Stimulated activated CD8-positive, alpha-beta memory T cell treated with anti-CD3 and anti-CD28 coated beads, Interleukin-7, amount 100 ng/mL, for 48 hours (primary cell): Measurements from ENCODE around the gene VSTM1.
"Not testable (repeated sequence)": the region's sequence is repeated elsewhere in the genome, so short reads cannot be mapped to it uniquely, and the experiment has no call there.

Experiments used
- DNase-seq, 2 donors: peaks; one replicate each; pipeline ENCODE4 v3.0.0-alpha.2; 2020; ENCODE audit warnings: low read depth in 1 of 2; ENCODE audit errors: extremely low read depth in 1 of 2

Gene VSTM1

GRCh38 chr19:54063350-54064116 lies at the start of gene VSTM1:
VSTM1 (minus strand) TSS chr19:54063897; CDS start chr19:54063777, 120 bp downstream.
- no peak for DNase-seq

GRCh38 chr19:54109651-54110050 lies 46.0 kb upstream of the VSTM1 start:
- no peak for DNase-seq

DNA sequence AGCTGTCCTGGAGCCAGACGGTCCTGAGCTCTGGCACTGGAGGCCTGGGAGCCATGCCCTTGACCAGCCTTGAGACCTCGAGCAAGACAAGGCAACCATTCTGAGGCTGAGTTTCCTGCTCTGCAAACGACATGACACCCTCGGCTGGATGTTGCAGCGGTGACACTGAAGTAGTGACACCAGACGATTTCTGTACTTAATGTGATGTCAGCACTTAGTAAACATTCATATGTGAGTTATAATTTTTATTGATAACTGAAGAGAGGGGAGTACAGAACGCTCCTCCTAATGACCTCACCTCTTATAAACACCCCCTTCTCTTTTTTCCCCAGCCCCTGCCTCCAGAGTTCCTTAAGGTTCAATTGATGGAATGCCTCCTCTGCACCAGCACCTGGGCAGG lies 44.8 kb upstream of the VSTM1 start:
- no peak for DNase-seq

- no peak for DNase-seq
Observed at GRCh38 chr19:54107876-54108490, 44.3 kb upstream of the VSTM1 start.

DNA sequence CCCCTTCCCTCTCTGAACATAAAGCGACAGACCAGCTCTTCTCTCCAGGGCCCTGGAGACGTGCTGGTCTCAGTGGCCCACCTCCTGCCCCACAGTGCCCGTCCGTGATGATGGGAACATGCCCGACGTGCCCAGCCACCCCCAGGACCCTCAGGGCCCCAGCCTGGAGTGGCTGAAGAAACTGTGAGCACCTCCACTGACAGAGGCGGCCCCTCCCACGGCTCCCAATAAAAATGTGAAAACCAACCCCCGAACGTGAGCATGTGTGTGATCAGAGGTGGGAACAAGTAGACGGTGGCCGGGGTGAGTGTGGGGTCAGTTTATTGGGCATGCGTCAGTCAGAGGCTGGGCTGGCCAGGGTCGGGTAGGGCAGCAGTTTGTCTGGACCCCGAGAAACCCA lies 43.0 kb upstream of the VSTM1 start:
- no peak for DNase-seq

DNA sequence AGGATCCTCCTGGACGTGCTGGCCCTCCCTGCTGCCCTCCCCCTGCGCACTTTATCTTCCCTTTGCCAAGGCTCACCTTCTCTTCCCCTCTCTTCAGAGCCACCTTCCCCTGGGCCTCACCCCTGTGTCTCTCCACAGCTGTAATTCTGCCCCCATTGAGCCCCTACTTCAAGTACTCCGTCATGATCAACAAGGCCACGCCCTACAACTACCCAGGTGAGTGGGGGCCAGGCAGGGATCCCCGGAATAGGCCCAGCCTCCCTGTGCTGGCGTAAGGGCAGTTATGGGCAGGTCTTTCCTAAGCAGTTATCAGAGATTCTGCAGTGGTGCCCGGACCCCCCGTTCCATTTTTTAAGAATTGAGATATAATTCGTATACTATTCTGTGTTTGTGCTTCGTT lies 42.1 kb upstream of the VSTM1 start:
- DNase-seq: no peak

DNA sequence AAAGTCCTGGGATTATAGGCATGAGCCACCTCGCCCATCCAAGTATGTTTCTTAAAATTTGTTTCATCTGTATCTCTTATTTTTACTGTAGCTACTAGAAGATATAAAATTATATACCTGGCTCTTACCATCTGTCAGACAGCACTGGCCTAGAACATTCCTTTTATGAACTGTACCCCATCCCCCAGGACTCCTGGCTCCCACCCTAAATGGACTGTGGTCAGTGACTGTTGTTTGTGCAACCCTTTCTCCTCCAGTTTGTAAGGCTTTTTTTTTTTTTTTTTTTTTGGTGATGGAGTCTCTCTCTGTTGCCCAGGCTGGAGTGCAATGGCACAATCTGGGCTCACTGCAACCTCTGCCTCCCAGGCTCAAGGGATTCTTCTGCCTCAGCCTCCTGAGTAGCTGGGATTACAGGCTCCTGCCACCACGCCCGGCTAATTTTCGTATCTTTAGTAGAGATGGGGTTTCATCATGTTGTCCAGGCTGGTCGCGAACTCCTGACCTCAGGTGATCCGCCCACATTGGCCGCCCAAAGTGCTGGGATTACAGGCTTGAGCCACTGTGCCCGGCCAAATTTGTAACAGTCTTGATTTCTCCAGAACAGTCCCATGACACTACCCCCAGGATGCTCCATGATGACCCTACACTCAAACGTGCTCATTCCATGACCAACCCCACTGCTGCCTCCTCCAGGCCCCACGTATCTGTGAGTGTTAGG lies 41.5 kb upstream of the VSTM1 start:
- no peak for DNase-seq

DNA sequence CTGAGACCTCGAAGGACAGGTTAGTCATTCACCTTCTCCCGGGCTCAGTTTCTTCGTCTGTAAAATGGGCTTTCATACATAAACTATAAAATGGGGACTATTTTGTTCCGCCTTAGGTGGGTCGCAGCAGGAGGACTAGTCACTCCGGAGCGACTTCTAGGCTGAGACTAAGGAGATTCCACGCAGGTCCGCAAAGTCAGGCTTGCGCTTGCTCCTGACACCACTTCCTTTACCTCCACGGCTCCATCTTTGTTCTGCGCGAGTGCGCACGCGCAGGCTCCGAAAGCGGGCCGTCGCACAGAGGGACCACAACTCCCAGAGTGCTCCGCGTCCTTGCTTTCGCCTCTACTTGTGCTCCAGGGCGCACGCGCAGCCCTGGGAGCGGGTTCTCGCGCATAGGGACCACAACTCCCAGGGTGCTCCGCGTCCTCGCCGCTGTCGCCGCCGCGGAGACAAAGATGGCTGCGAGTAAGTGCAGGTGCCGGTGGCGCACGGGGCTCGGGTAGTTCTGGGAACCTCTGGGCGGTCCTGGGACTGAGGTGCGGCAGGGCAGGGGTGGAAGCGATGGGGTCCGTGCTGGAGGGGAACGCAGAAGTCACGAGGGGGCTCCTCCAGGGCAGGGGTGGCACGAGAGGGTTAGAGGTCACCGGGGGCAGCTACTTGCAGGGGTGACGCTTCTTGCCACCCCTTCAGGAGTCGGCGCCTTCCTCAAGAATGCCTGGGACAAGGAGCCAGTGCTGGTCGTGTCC lies 38.9 kb upstream of the VSTM1 start, which contains the start of gene NDUFA3:
Gene NDUFA3 (plus strand): TSS at position 435 of the 749 bp plus-strand sequence. CDS start 24 bp downstream, at position 459.
- peak; percentile 94 to 97 for DNase-seq

DNA sequence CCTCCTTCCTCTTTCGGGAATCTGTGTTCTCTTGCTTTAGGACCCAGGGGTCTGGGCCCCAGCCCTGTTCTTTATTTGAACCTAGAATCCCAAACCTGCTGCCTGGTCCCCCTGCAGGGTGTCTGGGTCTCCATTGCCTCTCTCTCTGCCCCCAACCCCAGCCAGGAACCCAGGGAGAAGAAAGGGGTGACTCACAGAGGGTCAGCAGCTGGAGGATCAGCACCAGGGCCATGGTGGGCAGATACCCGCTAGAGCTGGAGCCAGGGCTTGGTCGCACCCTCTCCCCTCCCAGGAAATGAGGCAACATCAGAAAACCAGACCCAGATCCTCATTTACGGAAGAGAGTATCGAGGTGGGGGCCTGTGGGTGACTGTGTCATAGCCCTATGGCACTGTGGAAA lies 36.9 kb upstream of the VSTM1 start, which contains the start of gene OSCAR:
Gene OSCAR (minus strand): TSS at position 243 of the 400 bp plus-strand sequence. CDS start 11 bp downstream, at position 232.
- DNase-seq: no peak

- DNase-seq: not testable (repeated sequence)
Observed at GRCh38 chr19:54099903-54100255, 36.2 kb upstream of the VSTM1 start.

DNA sequence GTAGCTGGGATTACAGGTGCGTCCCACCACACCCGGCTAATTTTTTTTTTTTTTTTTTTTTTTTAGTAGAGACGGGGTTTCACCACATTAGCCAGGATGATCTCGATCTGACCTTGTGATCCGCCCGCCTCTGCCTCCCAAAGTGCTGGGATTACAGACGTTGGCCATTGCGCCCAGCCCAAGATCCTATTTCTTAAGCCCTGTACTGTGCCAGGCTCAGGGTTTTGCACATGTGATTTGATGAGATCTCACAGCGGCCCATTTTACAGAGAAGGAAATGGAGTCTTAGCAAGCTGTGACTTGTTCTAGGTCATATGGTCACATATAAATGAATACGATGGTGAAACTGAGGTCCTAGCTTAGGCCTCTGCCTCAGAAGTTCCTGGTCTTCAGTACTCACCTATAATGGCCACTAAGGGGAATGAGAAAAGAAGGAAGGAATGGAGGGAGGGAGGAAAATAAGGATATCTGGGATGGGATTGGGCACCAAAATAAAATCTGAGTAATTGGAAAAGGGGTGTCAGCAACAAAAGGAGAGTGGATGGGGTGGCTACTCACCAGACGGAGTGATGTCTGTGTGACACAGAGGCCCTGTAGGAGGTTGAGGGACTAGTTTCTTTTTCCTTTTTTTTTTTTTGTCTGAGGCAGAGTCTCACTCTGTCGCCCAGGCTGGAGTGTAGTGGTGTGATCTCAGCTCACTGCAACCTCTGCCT lies 35.6 kb upstream of the VSTM1 start:
- no peak for DNase-seq

DNA sequence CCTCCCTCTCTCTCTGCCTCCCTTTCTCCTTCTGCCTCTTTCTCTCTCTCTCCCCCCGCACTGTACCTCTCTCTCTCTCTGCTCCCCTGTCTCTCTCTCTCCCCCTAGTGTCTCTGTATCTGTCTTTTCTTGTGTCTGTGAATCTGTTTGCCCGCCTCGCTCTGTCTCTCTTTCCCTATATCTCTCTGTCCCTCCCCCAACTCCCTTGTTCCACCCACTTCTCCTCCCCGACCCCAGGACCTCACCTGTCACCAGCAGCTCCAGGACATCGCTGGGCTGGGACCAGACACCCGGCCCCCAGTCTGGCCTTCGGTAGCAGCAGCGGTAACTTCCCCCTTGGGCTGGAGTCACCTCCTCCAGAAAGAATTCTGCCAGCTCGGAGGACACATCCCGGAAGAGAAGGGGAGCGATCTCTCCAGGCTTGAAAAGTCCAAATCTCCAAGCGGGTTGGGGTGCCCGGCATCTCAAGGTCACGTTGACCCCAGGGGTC lies 33.0 kb upstream of the VSTM1 start:
- DNase-seq: no peak

GRCh38 chr19:54095859-54096616 lies 32.3 kb upstream of the VSTM1 start:
- not testable (repeated sequence) for DNase-seq

DNA sequence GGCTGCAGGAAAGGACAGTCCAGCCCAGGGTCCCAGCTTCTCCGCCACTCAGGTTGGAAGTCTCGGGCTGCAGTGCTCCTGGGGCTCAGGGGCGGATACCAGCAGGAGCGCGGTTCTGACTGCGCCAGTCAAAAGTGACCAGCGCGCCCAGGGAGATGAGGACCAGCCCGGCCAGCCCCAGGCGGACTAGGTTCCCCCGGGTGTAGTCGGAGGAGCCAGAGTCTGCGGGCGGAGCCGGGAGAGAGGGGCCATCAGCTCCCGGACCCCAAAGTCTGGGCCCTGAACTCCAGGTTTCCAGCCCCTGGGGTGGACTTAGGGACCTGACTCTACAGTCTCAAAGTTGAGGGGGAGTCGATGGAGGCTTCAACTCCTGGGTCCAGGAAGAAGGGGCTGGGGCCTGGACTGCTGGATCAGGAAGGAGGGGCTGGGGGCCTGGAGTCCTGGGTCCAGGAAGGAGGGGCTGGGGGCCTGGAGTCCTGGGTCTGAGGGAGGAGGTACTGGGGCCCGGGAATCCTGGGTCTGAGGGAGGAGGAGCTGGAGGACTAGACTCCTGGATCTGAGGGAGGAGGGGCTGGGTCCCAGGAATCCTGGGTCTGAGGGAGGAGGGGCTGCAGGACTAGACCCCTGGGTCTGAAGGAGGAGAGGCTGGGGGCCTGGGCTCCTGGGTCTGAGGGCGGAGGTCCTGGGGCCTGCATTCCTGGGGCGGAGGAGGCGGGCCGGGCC lies 31.6 kb upstream of the VSTM1 start:
- no peak for DNase-seq

GRCh38 chr19:54094426-54095000 lies 30.8 kb upstream of the VSTM1 start:
- no peak for DNase-seq

DNA sequence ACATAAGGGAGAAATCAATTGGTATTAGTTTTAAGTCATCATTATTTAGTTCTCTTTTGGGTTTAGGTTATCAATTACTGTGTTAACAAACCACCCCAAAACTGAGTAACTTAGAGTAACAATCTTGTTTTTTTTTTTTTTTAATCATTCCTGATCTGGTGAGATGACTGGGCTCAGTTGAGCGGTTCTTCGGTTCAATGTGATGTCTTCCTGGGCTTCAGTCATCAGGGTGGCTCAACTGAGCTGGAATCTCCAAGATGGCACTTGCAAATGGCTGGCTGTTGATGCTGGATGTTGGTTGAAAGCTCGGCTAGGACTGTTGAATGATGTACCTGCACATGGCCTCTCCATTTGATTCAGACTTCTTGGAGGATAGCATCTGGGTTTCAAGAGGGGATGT lies 20.7 kb upstream of the VSTM1 start:
- DNase-seq: no peak

- DNase-seq: no peak
Observed at GRCh38 chr19:54081032-54081431, 17.3 kb upstream of the VSTM1 start, which contains the start of gene TARM1. TARM1 (minus strand) TSS chr19:54081365; CDS start chr19:54081340, 25 bp downstream.

DNA sequence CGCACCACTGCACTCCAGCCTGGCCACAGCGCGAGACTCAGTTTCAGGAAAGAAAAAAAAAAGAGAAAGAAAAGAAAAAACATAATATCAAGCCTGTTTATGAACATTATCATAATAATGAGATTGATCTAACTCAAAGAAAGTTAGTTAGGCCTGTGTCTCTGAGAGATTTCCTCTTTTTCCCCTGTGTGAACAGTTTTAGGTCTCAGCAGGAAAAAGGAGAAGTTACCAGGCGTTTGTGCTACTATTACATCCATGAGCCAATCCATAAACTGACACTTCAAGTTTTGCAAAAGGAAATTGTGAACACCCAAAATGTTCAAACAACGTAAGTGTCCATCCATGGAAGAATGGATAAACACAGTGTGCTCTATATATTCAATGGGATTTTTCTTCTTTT lies 13.6 kb upstream of the VSTM1 start:
- DNase-seq: no peak
